H1 (cell line): Measurements from ENCODE around the gene RUSF1. TPM values are rescaled to one million over a fixed set of nuclear protein-coding genes. Genes with fewer than 3 reads are reported as not detected.

Experiments used
- ATF3 ChIP-seq: IDR thresholded peaks from 2 replicates; pipeline ENCODE4 v1.6.1; 2011; ENCODE audit warnings: low read depth, mild to moderate bottlenecking, low read length; ENCODE audit not compliant: insufficient read depth
- CREB1 ChIP-seq: IDR thresholded peaks from 2 replicates; pipeline ENCODE4 v1.6.1; 2012; ENCODE audit warnings: inconsistent platforms
- HDAC6 ChIP-seq: IDR thresholded peaks from one replicate; pipeline ENCODE4 v1.7.1; 2012; ENCODE audit warnings: low read depth, mild to moderate bottlenecking, inconsistent platforms, low read length, moderate library complexity
- RFX5 ChIP-seq: IDR thresholded peaks from 2 replicates; pipeline ENCODE4 v1.6.1; 2011; ENCODE audit warnings: low read depth, low read length, improper control_type of control experiment, borderline replicate concordance
- SUZ12 ChIP-seq: fragments of 200-600 bp; sonication (generic); IDR thresholded peaks from 2 replicates; pipeline ENCODE4 v1.6.1; 2012; ENCODE audit warnings: mild to moderate bottlenecking, inconsistent platforms, low read length, moderate library complexity, mixed read lengths
- polyA plus RNA-seq, 7 experiments: library from polyadenylated mRNA; depleted of rRNA in 3 of 7; stranded (reverse) in 5 of 7; unstranded in 2 of 7; fragments of >200 nt in 5 of 7; fragments of 200-250 nt in 2 of 7; gene quantifications; 1 replicate in 5 of 7; 2 replicates in 1 of 7; 4 replicates in 1 of 7; pipeline versions ENCODE4 v1.2.1 to v1.2.3, GENCODE V29; 2011 to 2013; ENCODE audit warnings: missing spikeins in 2 of 7, mixed read lengths in 2 of 7
- total RNA-seq: library from RNA; stranded (reverse); fragmentation: NEBNext Ultra II Directional; extraction: Animal tissue kit (Norgen Biotek cat#: 25700); gene quantifications from 2 replicates; pipeline ENCODE4 v1.2.1, GENCODE V29; 2021

RUSF1 gene
- total and polyA plus RNA-seq, 2 of the 8 experiments (the other 6 are each of a cell fraction or from before 2014, with no cell fraction given), result 22.5 to 33.7 TPM

GRCh38 chr16:31507929-31508705, at the start of gene RUSF1 (continued):
- TF ChIP-seq ATF3 (no peak), SUZ12 (no peak), RFX5 (no peak), CREB1 (peak; percentile 60; the same call in 1 of the 2 replicates), HDAC6 (no peak)
